Liver (tissue), 9 donors: ENCODE measurements around the gene DIO1. TPM values are rescaled to one million over a fixed set of nuclear protein-coding genes. Genes with fewer than 3 reads are reported as not detected.

Experiments
- DNase-seq: peaks from one replicate; pipeline ENCODE4 v3.0.0-alpha.2; 2017; ENCODE audit warnings: low spot score
- H3K27ac ChIP-seq, 2 donors: one replicate each; pipeline ENCODE4 v1.7.0; 2013; ENCODE audit warnings: inconsistent platforms in 2 of 2, low read length in 2 of 2, control low read depth in 1 of 2, low read depth in 1 of 2, mild to moderate bottlenecking in 1 of 2
- H3K27me3 ChIP-seq, 4 donors: one replicate each; pipeline versions ENCODE4 v1.6.1 to v1.7.0; 2013; ENCODE audit warnings: low read length in 3 of 4, inconsistent platforms in 1 of 4, mild to moderate bottlenecking in 1 of 4, moderate library complexity in 1 of 4; ENCODE audit not compliant: control insufficient read depth in 4 of 4, insufficient read depth in 4 of 4
- H3K36me3 ChIP-seq, 4 donors: one replicate each; pipeline versions ENCODE4 v1.6.1 to v1.7.0; 2013; ENCODE audit warnings: low read length in 3 of 4, mild to moderate bottlenecking in 3 of 4, low read depth in 1 of 4, moderate library complexity in 1 of 4; ENCODE audit not compliant: control insufficient read depth in 4 of 4, insufficient read depth in 3 of 4
- H3K4me1 ChIP-seq, 4 donors: one replicate each; pipeline versions ENCODE4 v1.6.1 to v1.7.0; 2013; ENCODE audit warnings: low read length in 3 of 4, mild to moderate bottlenecking in 3 of 4, moderate library complexity in 1 of 4; ENCODE audit not compliant: control insufficient read depth in 4 of 4, insufficient read depth in 4 of 4
- H3K4me3 ChIP-seq, 3 donors: one replicate each; pipeline versions ENCODE4 v1.6.1 to v1.7.0; 2013; ENCODE audit warnings: low read length in 3 of 3, control low read depth in 1 of 3, low read depth in 1 of 3, mild to moderate bottlenecking in 1 of 3
- H3K9ac ChIP-seq, 2 donors: one replicate each; pipeline ENCODE4 v1.7.0; 2013; ENCODE audit warnings: low read length in 2 of 2, mild to moderate bottlenecking in 2 of 2, moderate library complexity in 2 of 2, control low read depth in 1 of 2, low read depth in 1 of 2
- H3K9me3 ChIP-seq, 4 donors: one replicate each; pipeline versions ENCODE4 v1.6.1 to v1.7.0; 2013; ENCODE audit warnings: low read length in 3 of 4; ENCODE audit not compliant: control insufficient read depth in 4 of 4
- EGR1 ChIP-seq, 2 donors: IDR thresholded peaks; 2 replicates each; pipeline ENCODE4 v1.6.1; 2016 to 2018; ENCODE audit warnings: antibody characterized with exemption in 2 of 2, low read depth in 2 of 2
- FOXA1 ChIP-seq: IDR thresholded peaks from 2 replicates; pipeline ENCODE4 v1.6.1; 2016; ENCODE audit warnings: antibody characterized with exemption
- FOXA2 ChIP-seq: IDR thresholded peaks from 2 replicates; pipeline ENCODE4 v1.6.1; 2016; ENCODE audit warnings: antibody characterized with exemption
- GABPA ChIP-seq, 2 donors: IDR thresholded peaks in 1 of 2; conservative IDR thresholded peaks in 1 of 2; 2 replicates each; pipeline ENCODE4 v1.6.1; 2016; ENCODE audit warnings: antibody characterized with exemption in 2 of 2, mild to moderate bottlenecking in 1 of 2, moderate library complexity in 1 of 2
- HNF4A ChIP-seq, 2 donors: conservative IDR thresholded peaks; 2 replicates each; pipeline ENCODE4 v1.6.1; 2016; ENCODE audit warnings: antibody characterized with exemption in 2 of 2, mild to moderate bottlenecking in 2 of 2
- HNF4G ChIP-seq: IDR thresholded peaks from 2 replicates; pipeline ENCODE4 v1.6.1; 2016; ENCODE audit warnings: antibody characterized with exemption
- JUND ChIP-seq, 2 donors: IDR thresholded peaks; 2 replicates each; pipeline ENCODE4 v1.6.1; 2016; ENCODE audit warnings: antibody characterized with exemption in 2 of 2
- NR2F2 ChIP-seq: IDR thresholded peaks from 2 replicates; pipeline ENCODE4 v1.6.1; 2016; ENCODE audit warnings: antibody characterized with exemption
- RAD21 ChIP-seq, 2 donors: IDR thresholded peaks; 2 replicates each; pipeline ENCODE4 v1.6.1; 2016; ENCODE audit warnings: antibody characterized with exemption in 2 of 2, mild to moderate bottlenecking in 2 of 2
- RXRA ChIP-seq, 2 donors: IDR thresholded peaks; 2 replicates each; pipeline ENCODE4 v1.6.1; 2017 to 2018; ENCODE audit warnings: antibody characterized with exemption in 2 of 2, mild to moderate bottlenecking in 1 of 2
- SP1 ChIP-seq: IDR thresholded peaks from 2 replicates; pipeline ENCODE4 v1.6.1; 2018; ENCODE audit warnings: antibody characterized with exemption, mild to moderate bottlenecking
- TAF1 ChIP-seq: conservative IDR thresholded peaks from 2 replicates; pipeline ENCODE4 v1.6.1; 2016; ENCODE audit warnings: antibody characterized with exemption, mild to moderate bottlenecking
- YY1 ChIP-seq: IDR thresholded peaks from 2 replicates; pipeline ENCODE4 v1.6.1; 2016; ENCODE audit warnings: antibody characterized with exemption, mild to moderate bottlenecking
- WGBS: extraction: QIAGEN DNeasy Blood & Tissue Kit; methylation state at CpG from one replicate; pipeline ENCODE4 v1.1.7; 2013; 5-methylcytosine and 5-hydroxymethylcytosine counted together
- polyA plus RNA-seq, 2 donors: library from polyadenylated mRNA; stranded (reverse) in 1 of 2; unstranded in 1 of 2; fragments of 200-250 nt in 1 of 2; fragments of >200 nt in 1 of 2; fragmentation: Nextera tagmentation in 1 of 2; extraction: Ambion mirVana in 1 of 2; gene quantifications; one replicate each; pipeline versions ENCODE4 v1.2.1 to v1.2.3, GENCODE V29; 2013 to 2015
- total RNA-seq, 2 donors: library from RNA; depleted of rRNA; stranded (reverse); fragments of >200 nt; gene quantifications; one replicate each; pipeline ENCODE4 v1.2.3, GENCODE V29; 2014
- TF ChIP-seq, protein P1 (sequence below): IDR thresholded peaks from 2 replicates; pipeline ENCODE4 v1.6.1; 2016; ENCODE audit warnings: antibody characterized with exemption, mild to moderate bottlenecking
- TF ChIP-seq, protein P2 (sequence below): IDR thresholded peaks from 2 replicates; pipeline ENCODE4 v1.6.1; 2016; ENCODE audit warnings: antibody characterized with exemption
- TF ChIP-seq, protein P3 (sequence below): IDR thresholded peaks from 2 replicates; pipeline ENCODE4 v1.6.1; 2016; ENCODE audit warnings: antibody characterized with exemption
- TF ChIP-seq, protein P4 (sequence below): fragments of 150-350 bp; IDR thresholded peaks from 2 replicates; pipeline ENCODE4 v1.5.1; 2017; ENCODE audit warnings: improper control_type of control experiment, low read depth, low read length; ENCODE audit not compliant: missing input control
- TF ChIP-seq, protein P5 (sequence below): IDR thresholded peaks from 2 replicates; pipeline ENCODE4 v1.6.1; 2016; ENCODE audit warnings: antibody characterized with exemption
- donor health status: healthy.
- donor health status: healthy.
- donor health status: healthy.
- donor health status: healthy.
- donor health status: healthy.

Gene DIO1
- total and polyA plus RNA-seq, 4 donors, result 23.9 to 176 (median 95.6) TPM

DNA sequence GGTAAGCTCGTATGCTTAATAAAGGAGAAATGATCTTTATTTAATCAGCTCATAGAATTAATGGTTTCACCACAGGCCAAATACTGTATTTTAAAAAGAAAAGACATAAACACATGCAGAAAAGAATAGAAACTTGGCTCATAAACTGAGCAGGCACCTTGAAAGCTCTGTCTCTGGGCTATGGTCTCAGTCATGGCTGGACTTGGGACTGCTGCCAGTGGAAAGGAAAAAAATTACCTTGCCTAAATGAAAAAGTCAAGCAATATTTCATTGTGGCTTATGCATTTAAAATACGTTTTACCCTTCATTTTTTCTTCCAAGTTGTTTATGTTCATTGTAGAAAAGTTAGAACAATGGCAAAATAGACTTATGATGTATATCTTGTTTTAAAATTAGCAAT lies 60.1 kb downstream of the DIO1 start:
- H3K4me3 ChIP-seq, result no peak overlapping the region
- no peak overlapping the region for H3K27ac ChIP-seq
- H3K27me3 ChIP-seq, result no peaks in the 10 kb centered on the region
- H3K4me1 ChIP-seq, result peaks cover 0 to 6% (median 2%) of the 10 kb centered on the region in 4 donors
- peaks cover 3 to 11% (median 7%) of the 10 kb centered on the region in 4 donors for H3K36me3 ChIP-seq
- no peaks in the 10 kb centered on the region for H3K9me3 ChIP-seq
- TF ChIP-seq, protein P1, sequence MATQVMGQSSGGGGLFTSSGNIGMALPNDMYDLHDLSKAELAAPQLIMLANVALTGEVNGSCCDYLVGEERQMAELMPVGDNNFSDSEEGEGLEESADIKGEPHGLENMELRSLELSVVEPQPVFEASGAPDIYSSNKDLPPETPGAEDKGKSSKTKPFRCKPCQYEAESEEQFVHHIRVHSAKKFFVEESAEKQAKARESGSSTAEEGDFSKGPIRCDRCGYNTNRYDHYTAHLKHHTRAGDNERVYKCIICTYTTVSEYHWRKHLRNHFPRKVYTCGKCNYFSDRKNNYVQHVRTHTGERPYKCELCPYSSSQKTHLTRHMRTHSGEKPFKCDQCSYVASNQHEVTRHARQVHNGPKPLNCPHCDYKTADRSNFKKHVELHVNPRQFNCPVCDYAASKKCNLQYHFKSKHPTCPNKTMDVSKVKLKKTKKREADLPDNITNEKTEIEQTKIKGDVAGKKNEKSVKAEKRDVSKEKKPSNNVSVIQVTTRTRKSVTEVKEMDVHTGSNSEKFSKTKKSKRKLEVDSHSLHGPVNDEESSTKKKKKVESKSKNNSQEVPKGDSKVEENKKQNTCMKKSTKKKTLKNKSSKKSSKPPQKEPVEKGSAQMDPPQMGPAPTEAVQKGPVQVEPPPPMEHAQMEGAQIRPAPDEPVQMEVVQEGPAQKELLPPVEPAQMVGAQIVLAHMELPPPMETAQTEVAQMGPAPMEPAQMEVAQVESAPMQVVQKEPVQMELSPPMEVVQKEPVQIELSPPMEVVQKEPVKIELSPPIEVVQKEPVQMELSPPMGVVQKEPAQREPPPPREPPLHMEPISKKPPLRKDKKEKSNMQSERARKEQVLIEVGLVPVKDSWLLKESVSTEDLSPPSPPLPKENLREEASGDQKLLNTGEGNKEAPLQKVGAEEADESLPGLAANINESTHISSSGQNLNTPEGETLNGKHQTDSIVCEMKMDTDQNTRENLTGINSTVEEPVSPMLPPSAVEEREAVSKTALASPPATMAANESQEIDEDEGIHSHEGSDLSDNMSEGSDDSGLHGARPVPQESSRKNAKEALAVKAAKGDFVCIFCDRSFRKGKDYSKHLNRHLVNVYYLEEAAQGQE, result no peak
- TF ChIP-seq HNF4A (conservative IDR thresholded peaks at IDR 0.05), result no peak
- no peak overlapping the region for H3K9ac ChIP-seq
- 91% methylated on average over 2 of the region's 2 CpGs for WGBS
- no peak for DNase-seq

DNA sequence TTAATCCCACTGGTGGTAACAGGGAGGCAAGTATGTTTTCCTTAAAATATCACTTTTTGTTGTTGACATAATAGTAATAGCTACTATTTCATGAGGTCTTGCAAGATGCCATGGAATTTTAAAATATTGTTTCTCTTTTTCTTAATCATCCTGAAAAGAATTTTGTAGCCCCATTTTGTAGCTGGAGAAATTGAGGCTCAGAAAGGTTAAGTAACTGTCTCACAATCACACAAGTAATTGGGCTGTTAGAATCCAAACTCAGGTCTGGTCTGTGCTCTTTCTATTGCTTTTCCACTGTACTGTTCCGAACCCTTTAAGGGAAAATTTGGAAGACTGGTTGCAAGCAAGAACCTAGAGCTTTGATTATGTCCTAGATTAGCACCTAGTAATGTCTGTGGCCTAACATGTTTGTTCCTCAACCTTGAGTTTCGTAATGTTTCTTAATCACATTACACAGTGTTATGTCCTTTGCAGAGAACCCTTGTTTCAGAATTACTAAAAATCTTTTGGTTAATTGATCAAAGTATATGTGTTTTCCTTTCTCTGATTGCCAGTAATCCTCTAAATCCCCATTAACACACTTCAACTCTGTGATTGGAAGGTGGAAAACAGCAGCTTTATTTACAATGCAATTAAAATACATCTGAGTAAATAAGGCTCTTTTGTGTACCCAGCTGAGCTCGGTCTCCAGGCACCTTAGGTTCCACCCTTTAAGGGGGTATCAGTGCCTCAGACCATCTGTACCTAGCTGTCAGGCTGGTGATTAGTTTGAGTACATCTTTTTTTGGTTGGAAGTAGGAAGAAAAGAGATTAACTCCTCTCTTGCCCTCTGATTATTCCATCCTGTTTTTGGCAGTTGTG lies 62.6 kb downstream of the DIO1 start:
- no peak overlapping the region for H3K9ac ChIP-seq
- WGBS, result 57% methylated on average over 3 of the region's 3 CpGs

More for the DNA sequence above, 62.6 kb downstream of the DIO1 start:
- no peak for DNase-seq
- peak in 1 of 2 donors; percentile 10 for TF ChIP-seq HNF4A (conservative IDR thresholded peaks at IDR 0.05)
- TF ChIP-seq EGR1 (IDR thresholded peaks at IDR 0.05; ENCODE audit: low read depth in 2 of 2), result no peak
- no peak for TF ChIP-seq GABPA (IDR thresholded peaks at IDR 0.05 in 1 of 2, conservative IDR thresholded peaks at IDR 0.05 in 1 of 2)
- peak in 1 of 2 donors; percentile 15 for TF ChIP-seq RXRA (IDR thresholded peaks at IDR 0.05)
- TF ChIP-seq, protein P2, sequence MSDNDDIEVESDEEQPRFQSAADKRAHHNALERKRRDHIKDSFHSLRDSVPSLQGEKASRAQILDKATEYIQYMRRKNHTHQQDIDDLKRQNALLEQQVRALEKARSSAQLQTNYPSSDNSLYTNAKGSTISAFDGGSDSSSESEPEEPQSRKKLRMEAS, result no peak
- TF ChIP-seq FOXA2, result peak; percentile 5
- TF ChIP-seq, protein P3, sequence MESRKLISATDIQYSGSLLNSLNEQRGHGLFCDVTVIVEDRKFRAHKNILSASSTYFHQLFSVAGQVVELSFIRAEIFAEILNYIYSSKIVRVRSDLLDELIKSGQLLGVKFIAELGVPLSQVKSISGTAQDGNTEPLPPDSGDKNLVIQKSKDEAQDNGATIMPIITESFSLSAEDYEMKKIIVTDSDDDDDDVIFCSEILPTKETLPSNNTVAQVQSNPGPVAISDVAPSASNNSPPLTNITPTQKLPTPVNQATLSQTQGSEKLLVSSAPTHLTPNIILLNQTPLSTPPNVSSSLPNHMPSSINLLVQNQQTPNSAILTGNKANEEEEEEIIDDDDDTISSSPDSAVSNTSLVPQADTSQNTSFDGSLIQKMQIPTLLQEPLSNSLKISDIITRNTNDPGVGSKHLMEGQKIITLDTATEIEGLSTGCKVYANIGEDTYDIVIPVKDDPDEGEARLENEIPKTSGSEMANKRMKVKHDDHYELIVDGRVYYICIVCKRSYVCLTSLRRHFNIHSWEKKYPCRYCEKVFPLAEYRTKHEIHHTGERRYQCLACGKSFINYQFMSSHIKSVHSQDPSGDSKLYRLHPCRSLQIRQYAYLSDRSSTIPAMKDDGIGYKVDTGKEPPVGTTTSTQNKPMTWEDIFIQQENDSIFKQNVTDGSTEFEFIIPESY, result no peak
- no peak for TF ChIP-seq YY1
- no peak for TF ChIP-seq NR2F2
- TF ChIP-seq FOXA1, result no peak
- no peak for TF ChIP-seq TAF1
- TF ChIP-seq, protein P4, sequence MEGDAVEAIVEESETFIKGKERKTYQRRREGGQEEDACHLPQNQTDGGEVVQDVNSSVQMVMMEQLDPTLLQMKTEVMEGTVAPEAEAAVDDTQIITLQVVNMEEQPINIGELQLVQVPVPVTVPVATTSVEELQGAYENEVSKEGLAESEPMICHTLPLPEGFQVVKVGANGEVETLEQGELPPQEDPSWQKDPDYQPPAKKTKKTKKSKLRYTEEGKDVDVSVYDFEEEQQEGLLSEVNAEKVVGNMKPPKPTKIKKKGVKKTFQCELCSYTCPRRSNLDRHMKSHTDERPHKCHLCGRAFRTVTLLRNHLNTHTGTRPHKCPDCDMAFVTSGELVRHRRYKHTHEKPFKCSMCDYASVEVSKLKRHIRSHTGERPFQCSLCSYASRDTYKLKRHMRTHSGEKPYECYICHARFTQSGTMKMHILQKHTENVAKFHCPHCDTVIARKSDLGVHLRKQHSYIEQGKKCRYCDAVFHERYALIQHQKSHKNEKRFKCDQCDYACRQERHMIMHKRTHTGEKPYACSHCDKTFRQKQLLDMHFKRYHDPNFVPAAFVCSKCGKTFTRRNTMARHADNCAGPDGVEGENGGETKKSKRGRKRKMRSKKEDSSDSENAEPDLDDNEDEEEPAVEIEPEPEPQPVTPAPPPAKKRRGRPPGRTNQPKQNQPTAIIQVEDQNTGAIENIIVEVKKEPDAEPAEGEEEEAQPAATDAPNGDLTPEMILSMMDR, result no peak
- TF ChIP-seq RAD21 (IDR thresholded peaks at IDR 0.05), result no peak
- TF ChIP-seq HNF4G, result no peak
- TF ChIP-seq SP1, result no peak
- TF ChIP-seq, protein P5, sequence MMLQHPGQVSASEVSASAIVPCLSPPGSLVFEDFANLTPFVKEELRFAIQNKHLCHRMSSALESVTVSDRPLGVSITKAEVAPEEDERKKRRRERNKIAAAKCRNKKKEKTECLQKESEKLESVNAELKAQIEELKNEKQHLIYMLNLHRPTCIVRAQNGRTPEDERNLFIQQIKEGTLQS, result no peak
- TF ChIP-seq, protein P1, result no peak
- TF ChIP-seq JUND (IDR thresholded peaks at IDR 0.05), result no peak
- no peaks in the 10 kb centered on the region for H3K27me3 ChIP-seq
- peaks cover 8 to 17% (median 10%) of the 10 kb centered on the region in 4 donors for H3K36me3 ChIP-seq
- peaks cover 1 to 16% (median 8%) of the 10 kb centered on the region in 4 donors for H3K4me1 ChIP-seq
- no peak overlapping the region for H3K4me3 ChIP-seq
- H3K9me3 ChIP-seq, result no peaks in the 10 kb centered on the region
- no peak overlapping the region for H3K27ac ChIP-seq
